HS-5 (cell line): ENCODE results near the gene SZRD1.
A peak's percentile ranks its signal among the peaks of the same experiment; 100 is the strongest.

Source experiments
- DNase-seq: peaks from one replicate; pipeline ENCODE4 v3.0.0-alpha.2; 2012; ENCODE audit warnings: low read depth

The SZRD1 gene

DNA sequence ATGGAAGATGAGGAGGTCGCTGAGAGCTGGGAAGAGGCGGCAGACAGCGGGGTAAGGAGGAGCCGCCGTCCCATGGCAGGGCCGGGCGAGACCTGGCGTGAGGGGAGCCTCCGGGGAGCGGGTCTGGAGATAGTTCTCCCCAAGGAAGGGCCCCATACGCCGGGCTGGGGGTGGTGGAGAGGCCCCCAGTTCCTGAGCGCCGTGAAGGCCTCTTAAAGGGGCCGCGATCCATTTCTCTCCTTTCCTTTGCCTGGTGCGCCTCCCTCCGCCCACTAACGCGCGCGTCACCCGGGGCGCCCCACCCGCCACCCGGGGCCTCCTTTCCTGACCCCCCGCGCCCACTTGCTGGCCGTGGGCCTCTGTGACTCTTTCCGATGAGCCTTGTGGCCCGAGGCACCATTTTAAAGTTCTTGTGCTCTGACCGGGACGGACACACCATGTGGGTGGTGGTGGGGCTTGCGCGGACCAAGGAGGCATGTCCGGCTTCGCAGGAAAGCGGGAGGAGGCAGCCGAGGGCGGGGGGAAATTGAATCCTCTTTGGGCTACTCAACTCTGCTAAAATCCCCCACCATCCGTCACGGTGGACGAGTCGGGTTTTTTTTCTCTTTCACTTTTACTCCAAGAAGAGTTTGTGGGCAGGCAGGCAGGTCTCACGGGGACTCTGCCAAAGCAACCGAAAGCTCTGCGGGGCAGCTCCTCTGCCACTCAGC lies 371 bp downstream of the SZRD1 start:
- no peak for DNase-seq

- no peak for DNase-seq
Observed at GRCh38 chr1:16367968-16368890, 1.2 kb downstream of the SZRD1 start.

- no peak for DNase-seq
Observed at GRCh38 chr1:16369821-16370220, 2.8 kb downstream of the SZRD1 start.

DNA sequence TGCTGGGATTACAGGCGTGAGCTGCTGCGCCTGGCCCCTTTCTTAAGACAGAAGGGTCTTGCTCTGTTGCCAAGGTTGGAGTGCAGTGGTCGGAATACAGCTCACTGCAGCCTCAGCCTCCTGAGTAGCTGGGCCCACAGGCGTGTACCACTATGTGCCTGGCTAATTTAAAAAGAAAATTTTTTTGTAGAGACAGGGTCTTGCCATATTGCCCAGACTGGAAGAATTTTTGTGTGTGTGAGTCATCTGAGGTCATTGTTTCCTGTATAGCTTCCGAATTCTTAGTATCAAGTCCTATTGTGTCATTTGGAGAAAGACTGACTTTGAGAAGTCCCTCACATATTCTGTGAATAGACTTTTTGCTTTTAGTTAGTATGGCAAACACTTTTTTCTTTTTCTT lies 4.7 kb downstream of the SZRD1 start:
- no peak for DNase-seq

GRCh38 chr1:16372535-16373285 lies 5.7 kb downstream of the SZRD1 start:
- DNase-seq, result no peak

DNA sequence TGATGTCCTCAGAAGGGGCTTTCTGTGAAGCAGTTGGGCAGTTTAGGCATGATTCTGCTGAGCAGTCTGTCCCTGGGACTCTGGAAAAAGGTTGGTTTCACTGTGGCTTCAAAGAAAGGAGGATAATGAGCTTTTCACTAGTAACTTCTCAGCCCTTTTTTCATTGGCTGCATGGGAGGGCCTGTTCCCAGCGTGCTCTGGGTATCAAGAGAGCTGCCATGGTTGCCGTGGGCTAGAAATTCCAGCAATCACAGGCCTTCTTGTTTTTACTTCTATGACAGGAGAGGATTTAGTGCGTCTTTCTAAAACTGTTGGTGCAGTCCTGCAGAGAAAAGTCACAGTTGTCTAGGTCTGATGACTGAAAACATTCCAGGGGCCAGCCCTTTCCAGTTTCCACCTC lies 7.2 kb downstream of the SZRD1 start:
- no peak for DNase-seq

DNA sequence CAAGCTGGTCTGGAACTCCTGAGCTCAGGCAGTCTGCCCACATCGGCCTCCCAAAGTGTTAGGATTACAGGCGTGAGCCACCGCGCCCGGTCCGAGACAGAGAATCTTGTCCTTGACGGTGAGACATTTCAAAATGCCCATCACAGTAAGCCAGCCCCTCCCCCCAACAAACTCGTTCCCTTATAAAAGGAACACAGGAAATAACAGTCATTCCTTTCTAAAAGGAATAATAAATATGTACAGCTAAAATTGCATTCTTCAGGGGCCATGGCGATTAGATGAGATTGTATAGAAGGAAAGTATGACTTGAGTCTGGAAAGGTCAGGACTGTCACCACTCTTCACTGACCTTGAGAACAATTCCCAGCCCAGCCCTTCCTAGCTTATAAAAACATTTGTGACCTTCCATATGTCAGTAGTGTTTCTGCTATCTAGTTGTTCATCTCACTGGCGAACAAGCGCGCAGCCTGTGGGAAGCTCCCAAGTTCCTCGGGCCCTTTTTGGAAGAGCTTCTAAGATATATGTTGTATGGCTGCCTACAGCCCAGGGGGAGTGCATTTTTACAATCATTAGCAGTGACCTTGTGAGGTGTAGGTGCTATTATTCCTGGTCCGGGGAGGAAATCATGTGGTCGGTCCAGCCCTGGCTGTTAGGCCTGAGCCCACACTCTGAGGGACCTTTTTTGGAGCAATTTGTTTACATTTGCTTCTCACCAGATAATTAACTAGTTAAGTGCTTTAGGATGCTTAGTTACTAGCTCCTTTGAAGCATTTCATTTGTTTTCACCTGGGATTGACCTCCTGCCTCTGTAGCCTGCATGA lies 8.7 kb downstream of the SZRD1 start:
- DNase-seq, result no peak

GRCh38 chr1:16376971-16377370 lies 9.9 kb downstream of the SZRD1 start:
- no peak for DNase-seq

DNA sequence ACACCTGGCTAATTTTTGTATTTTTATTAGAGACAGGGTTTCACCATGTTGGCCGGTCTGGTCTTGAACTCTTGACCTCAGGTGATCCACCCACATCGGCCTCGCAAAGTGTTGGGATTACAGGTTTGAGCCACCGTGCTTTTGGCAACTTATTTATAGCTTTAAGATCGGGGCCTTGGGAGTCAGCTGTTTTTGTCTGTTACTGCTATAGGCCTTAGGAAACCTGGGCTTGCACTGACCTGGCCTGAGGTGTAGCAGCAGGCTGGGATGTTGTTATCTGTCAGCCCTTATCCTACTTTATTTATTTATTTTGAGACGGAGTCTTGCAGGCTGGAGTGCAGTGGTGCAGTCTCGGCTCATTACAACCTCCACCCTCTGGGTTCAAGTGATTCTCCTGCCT lies 11.4 kb downstream of the SZRD1 start:
- no peak for DNase-seq

GRCh38 chr1:16380868-16381267 lies 13.8 kb downstream of the SZRD1 start:
- DNase-seq, result no peak

DNA sequence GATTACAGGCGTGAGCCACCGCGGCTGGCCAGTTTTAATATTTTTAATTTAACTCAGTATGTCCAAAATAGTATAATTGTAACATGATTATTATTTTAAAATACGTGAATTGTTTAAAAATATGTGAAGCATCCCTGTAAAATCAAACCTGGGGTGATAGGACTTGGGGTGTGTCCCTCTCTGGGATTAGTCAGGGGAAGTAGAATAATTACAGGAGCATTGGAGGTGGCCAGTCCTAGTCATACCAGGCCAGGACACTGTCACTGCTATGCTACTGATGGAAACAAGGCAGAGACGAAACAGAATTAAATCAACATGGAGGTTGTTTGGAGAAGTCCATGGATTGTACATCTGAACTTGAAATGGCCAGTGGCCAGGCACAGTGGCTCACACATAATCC lies 16.8 kb downstream of the SZRD1 start:
- DNase-seq, result no peak

DNA sequence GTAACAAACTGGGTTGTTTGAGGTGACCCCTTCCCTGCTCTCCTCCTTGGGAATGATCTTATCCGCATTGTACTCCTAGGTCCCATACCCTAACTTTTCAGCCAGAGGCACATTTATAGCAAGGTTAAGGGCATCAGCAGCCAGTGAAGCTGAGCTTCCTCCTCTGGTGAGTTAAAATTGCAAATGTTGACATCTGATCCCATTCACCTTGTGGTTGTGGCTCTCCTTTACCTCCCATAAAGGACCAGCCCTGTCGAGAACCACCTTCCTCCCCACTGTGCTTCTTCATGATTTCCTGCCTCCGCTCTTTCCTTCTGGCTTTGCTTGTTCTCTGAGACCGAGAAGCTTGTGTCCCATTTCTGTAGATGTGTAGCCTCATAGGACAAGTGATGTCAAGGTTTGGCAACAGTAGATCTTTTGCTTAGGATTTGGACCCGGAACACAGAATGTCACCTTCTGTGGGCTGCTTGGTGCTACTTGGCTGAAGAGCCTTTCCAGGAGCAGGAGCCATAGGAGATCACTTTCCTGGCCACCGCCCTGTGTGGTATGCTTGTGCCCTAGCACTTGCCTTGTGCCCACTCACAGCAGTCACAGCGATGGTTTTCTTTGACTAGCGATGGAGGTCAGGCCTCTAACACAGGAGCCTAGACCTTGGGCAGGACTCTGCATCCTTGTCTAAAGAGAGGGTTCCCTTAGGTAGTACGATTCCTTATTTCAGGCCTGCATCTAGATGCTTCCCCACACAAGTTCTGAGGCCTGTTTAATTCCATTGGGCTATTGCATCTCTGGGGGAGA lies 18.8 kb downstream of the SZRD1 start:
- no peak for DNase-seq

- peak; percentile 63 for DNase-seq
Observed at GRCh38 chr1:16386454-16387113, 19.5 kb downstream of the SZRD1 start.

DNA sequence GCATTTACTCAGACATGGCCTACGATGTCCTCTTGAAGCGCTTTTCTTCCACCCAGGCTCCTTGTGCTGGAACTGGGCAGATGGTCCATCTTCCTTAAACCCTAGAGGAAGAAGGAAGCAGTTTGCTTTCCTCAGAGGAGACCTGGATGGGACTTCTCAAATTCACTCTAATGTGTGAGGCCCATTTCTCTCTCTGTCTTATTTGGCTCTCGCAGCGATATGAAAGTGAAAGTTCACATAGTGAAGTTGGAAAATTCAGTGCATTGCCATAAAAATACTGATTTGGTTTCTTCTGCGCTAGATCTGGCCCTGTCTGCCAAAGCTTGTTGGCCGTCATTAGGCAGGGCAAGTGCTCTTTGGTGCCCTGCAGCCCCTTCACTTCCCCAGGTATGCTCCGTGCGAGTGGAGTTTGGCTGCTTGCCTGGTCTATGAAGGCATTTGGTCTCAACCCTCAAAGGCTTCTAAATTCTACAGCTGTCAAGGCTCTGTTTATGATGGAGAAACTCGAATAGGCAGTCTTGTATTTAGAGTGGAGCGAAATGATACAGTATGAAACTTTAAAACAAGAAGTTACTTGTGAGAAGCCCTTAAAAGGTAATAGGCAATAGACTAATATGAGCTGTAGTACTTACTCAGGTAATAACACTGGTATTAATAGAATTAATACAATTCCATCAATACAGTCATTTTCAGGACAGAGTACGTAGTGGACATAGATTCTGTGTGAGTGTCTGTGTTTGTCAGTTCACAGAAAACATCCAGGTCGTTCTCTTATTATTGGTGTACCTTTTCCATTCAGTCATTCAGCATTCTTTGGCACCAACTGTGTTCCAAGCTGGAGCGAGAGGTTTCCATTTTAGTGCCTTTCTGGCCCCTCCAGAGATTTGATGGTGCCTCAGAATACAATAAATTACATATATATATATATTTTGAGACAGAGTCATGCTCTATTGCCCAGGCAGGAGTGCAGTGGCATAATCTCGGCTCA lies 20.5 kb downstream of the SZRD1 start:
- DNase-seq, result no peak

- no peak for DNase-seq
Observed at GRCh38 chr1:16391411-16391810, 24.4 kb downstream of the SZRD1 start.

- DNase-seq, result no peak
Observed at GRCh38 chr1:16392740-16393569, 25.9 kb downstream of the SZRD1 start.

- no peak for DNase-seq
Observed at GRCh38 chr1:16393570-16394521, 26.8 kb downstream of the SZRD1 start.
